HG02642 (cell line): ENCODE data around the gene ARSG.
"Not testable (repeated sequence)": the region's sequence is repeated elsewhere in the genome, so short reads cannot be mapped to it uniquely, and the experiment has no call there.

ENCODE experiments used
- ATAC-seq: cut with Tn5 transposase; IDR thresholded peaks from one replicate; pipeline ENCODE4 v1.9.1; 2021; ENCODE audit warnings: mild to moderate bottlenecking; ENCODE audit not compliant: unreplicated experiment, poor library complexity

ARSG gene

GRCh38 chr17:68290955-68291835 lies at the start of gene ARSG, which contains the start of gene SLC16A6:
Gene ARSG (plus strand): TSS chr17:68291495. CDS start chr17:68307494, 15,999 bp downstream.
Gene SLC16A6 (minus strand): TSS chr17:68291127. CDS start chr17:68278320, 12,807 bp downstream.
- ATAC-seq: peak; percentile 58

GRCh38 chr17:68246271-68247028 lies 44.8 kb upstream of the ARSG start:
- no peak for ATAC-seq

GRCh38 chr17:68247445-68248198 lies 43.7 kb upstream of the ARSG start, which contains the start of gene AMZ2:
Gene AMZ2 (plus strand): TSS chr17:68248043. CDS start chr17:68250188, 2,145 bp downstream.
- ATAC-seq: peak; percentile 93

- peak; percentile 29 for ATAC-seq
These were observed 43.0 kb upstream of the ARSG start for GRCh38 chr17:68248199-68248825.

GRCh38 chr17:68248891-68249290 lies 42.4 kb upstream of the ARSG start:
- ATAC-seq: no peak

GRCh38 chr17:68249354-68249765 lies 41.9 kb upstream of the ARSG start:
- no peak for ATAC-seq

- not testable (repeated sequence) for ATAC-seq
These were observed 37.9 kb upstream of the ARSG start for GRCh38 chr17:68253426-68253825.

GRCh38 chr17:68255151-68255550 lies 36.1 kb upstream of the ARSG start:
- no peak for ATAC-seq

- ATAC-seq: no peak
These were observed 35.4 kb upstream of the ARSG start for GRCh38 chr17:68255731-68256538.

- ATAC-seq: not testable (repeated sequence)
These were observed 34.6 kb upstream of the ARSG start for GRCh38 chr17:68256701-68257100.

GRCh38 chr17:68257934-68258333 lies 33.4 kb upstream of the ARSG start:
- no peak for ATAC-seq

GRCh38 chr17:68258890-68259647 lies 32.2 kb upstream of the ARSG start:
- peak; percentile 94 for ATAC-seq

GRCh38 chr17:68259648-68259951 lies 31.7 kb upstream of the ARSG start:
- ATAC-seq: not testable (repeated sequence)

- no peak for ATAC-seq
These were observed 31.1 kb upstream of the ARSG start for GRCh38 chr17:68260051-68260762.

GRCh38 chr17:68262467-68262866 lies 28.8 kb upstream of the ARSG start:
- ATAC-seq: not testable (repeated sequence)

- peak; percentile 41 for ATAC-seq
These were observed 28.1 kb upstream of the ARSG start for GRCh38 chr17:68263101-68263681.

GRCh38 chr17:68265833-68266232 lies 25.5 kb upstream of the ARSG start:
- not testable (repeated sequence) for ATAC-seq
